Measurements from ENCODE around the gene KCNC3. TPM values are rescaled to one million over a fixed set of nuclear protein-coding genes. Genes with fewer than 3 reads are reported as not detected.

KCNC3 gene
- total RNA-seq, 1 donor from 2014 or later: 0.46 TPM

- Histone ChIP-seq H3K4me3 (ENCODE audit: low read depth, low read length) (no peak overlapping the region), H3K36me3 (ENCODE audit: control insufficient read depth, insufficient read depth, low read length) (no peaks in the 10 kb centered on the region), H3K27me3 (ENCODE audit: control insufficient read depth, insufficient read depth, low read length) (no peaks in the 10 kb centered on the region)
- DNase-seq (ENCODE audit: low read depth): no peak
- no peak for TF ChIP-seq CTCF (IDR thresholded peaks at IDR 0.05; ENCODE audit: insufficient read depth, low read length, poor library complexity, severe bottlenecking)
These were observed 61.1 kb downstream of the KCNC3 start for GRCh38 chr19:50268041-50268440.

- no peaks in the 10 kb centered on the region for H3K36me3 ChIP-seq (ENCODE audit: control insufficient read depth, insufficient read depth, low read length)
- DNase-seq (ENCODE audit: low read depth): no peak
- TF ChIP-seq CTCF (IDR thresholded peaks at IDR 0.05; ENCODE audit: insufficient read depth, low read length, poor library complexity, severe bottlenecking): no peak
- H3K27me3 ChIP-seq (ENCODE audit: control insufficient read depth, insufficient read depth, low read length): no peaks in the 10 kb centered on the region
- H3K4me3 ChIP-seq (ENCODE audit: low read depth, low read length): no peak overlapping the region
These were observed 62.3 kb downstream of the KCNC3 start for GRCh38 chr19:50266896-50267295.

GRCh38 chr19:50266041-50266440, 63.1 kb downstream of the KCNC3 start:
- DNase-seq (ENCODE audit: low read depth): no peak
- Histone ChIP-seq H3K36me3 (ENCODE audit: control insufficient read depth, insufficient read depth, low read length) (no peaks in the 10 kb centered on the region), H3K4me3 (ENCODE audit: low read depth, low read length) (no peak overlapping the region), H3K27me3 (ENCODE audit: control insufficient read depth, insufficient read depth, low read length) (no peaks in the 10 kb centered on the region)
- no peak for TF ChIP-seq CTCF (IDR thresholded peaks at IDR 0.05; ENCODE audit: insufficient read depth, low read length, poor library complexity, severe bottlenecking)

GRCh38 chr19:50264483-50265186, 64.5 kb downstream of the KCNC3 start:
- no peak for DNase-seq (ENCODE audit: low read depth)
- Histone ChIP-seq H3K36me3 (ENCODE audit: control insufficient read depth, insufficient read depth, low read length) (no peaks in the 10 kb centered on the region), H3K27me3 (ENCODE audit: control insufficient read depth, insufficient read depth, low read length) (no peaks in the 10 kb centered on the region), H3K4me3 (ENCODE audit: low read depth, low read length) (no peak overlapping the region)
- no peak for TF ChIP-seq CTCF (IDR thresholded peaks at IDR 0.05; ENCODE audit: insufficient read depth, low read length, poor library complexity, severe bottlenecking)

GRCh38 chr19:50263176-50263575, 66.0 kb downstream of the KCNC3 start:
- no peak for TF ChIP-seq CTCF (IDR thresholded peaks at IDR 0.05; ENCODE audit: insufficient read depth, low read length, poor library complexity, severe bottlenecking)
- H3K27me3 ChIP-seq (ENCODE audit: control insufficient read depth, insufficient read depth, low read length): no peaks in the 10 kb centered on the region
- no peak for DNase-seq (ENCODE audit: low read depth)
- no peak overlapping the region for H3K4me3 ChIP-seq (ENCODE audit: low read depth, low read length)
- H3K36me3 ChIP-seq (ENCODE audit: control insufficient read depth, insufficient read depth, low read length): no peaks in the 10 kb centered on the region

Other genes with a start within 250 kb of the KCNC3 start
- not detected in 2 replicates for gene IZUMO2, start 166.1 kb downstream of the KCNC3 start, total RNA-seq
- 87.8 and 96.0 TPM in 2 replicates for gene MYH14, start 125.8 kb downstream of the KCNC3 start, total RNA-seq
- gene NAPSA, start 36.3 kb upstream of the KCNC3 start, total RNA-seq: 1.7 and 1.8 TPM in 2 replicates
- 73.4 and 86.5 TPM in 2 replicates for gene NR1H2, start 47.1 kb upstream of the KCNC3 start, total RNA-seq
- 25.5 and 30.3 TPM in 2 replicates for gene POLD1, start 55.0 kb upstream of the KCNC3 start, total RNA-seq
- gene SPIB, start 89.6 kb upstream of the KCNC3 start, total RNA-seq: not detected in 2 replicates
- gene MYBPC2, start 103.5 kb upstream of the KCNC3 start, total RNA-seq: 0.21 TPM in 1 of 2 replicates, not detected in the other
- 256 and 274 TPM in 2 replicates for gene EMC10, start 147.1 kb upstream of the KCNC3 start, total RNA-seq
- gene GARIN5A, start 147.5 kb upstream of the KCNC3 start, total RNA-seq: 8.5 and 9.9 TPM in 2 replicates
- gene JOSD2, start 181.8 kb upstream of the KCNC3 start, total RNA-seq: 26.7 and 26.8 TPM in 2 replicates
- not detected in 2 replicates for gene ASPDH, start 184.5 kb upstream of the KCNC3 start, total RNA-seq
- 9.2 and 9.3 TPM in 2 replicates for gene LRRC4B, start 239.1 kb upstream of the KCNC3 start, total RNA-seq

Measured in kidney epithelial cell (primary cell).